Type B pancreatic cell (in vitro differentiated cells): Measurements from ENCODE around the gene PLPPR4. TPM values are rescaled to one million over a fixed set of nuclear protein-coding genes. Genes with fewer than 3 reads are reported as not detected.

Source experiments
- DNase-seq: peaks from one replicate; pipeline ENCODE4 v3.0.0; 2021; ENCODE audit warnings: mixed read lengths; ENCODE audit not compliant: unreplicated experiment; ENCODE audit errors: extremely low spot score
- H3K27ac Mint-ChIP-seq: 2 replicates; pipeline ENCODE4 v1.8.0; 2021; ENCODE audit warnings: mild to moderate bottlenecking, mixed read lengths
- H3K27me3 Mint-ChIP-seq: 2 replicates; pipeline ENCODE4 v1.8.0; 2021; ENCODE audit warnings: mixed read lengths
- H3K36me3 Mint-ChIP-seq: 2 replicates; pipeline ENCODE4 v1.8.0; 2021; ENCODE audit warnings: mixed read lengths
- H3K4me1 Mint-ChIP-seq: one replicate; pipeline ENCODE4 v1.8.0; 2021; ENCODE audit warnings: mixed read lengths; ENCODE audit not compliant: unreplicated experiment
- H3K4me3 Mint-ChIP-seq: 2 replicates; pipeline ENCODE4 v1.8.0; 2021; ENCODE audit warnings: mild to moderate bottlenecking, mixed read lengths
- H3K9me3 Mint-ChIP-seq: 2 replicates; pipeline ENCODE4 v1.8.0; 2021; ENCODE audit warnings: mixed read lengths
- CTCF ChIP-seq: fragments of 200-600 bp; sonication (generic); conservative IDR thresholded peaks from 2 replicates; pipeline ENCODE4 v1.5.0; 2021; ENCODE audit warnings: antibody characterized with exemption, mild to moderate bottlenecking
- total RNA-seq: library from RNA; stranded (reverse); gene quantifications from 2 replicates; pipeline ENCODE4 v1.2.1, GENCODE V29; 2021; ENCODE audit warnings: low replicate concordance

The PLPPR4 gene
- total RNA-seq, 1 donor from 2014 or later, result 2.0 TPM

DNA sequence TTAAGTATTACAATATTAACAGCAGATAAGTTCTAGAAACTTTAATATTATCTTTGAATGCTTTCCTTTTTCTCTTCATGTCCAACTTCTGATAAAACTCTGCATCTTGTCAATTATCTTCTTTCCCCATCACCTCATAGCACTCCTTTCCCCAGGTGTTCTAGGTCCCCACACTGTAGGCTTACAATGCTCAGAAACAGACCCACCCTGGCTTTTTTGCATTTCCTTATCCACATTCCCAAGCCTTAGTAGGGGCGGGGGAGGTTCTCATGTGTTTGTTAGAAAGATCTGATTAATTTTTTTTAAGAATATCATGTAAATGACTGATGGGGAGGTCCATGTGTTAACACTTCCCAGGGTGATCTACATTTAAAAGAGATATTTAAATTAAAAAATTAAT, 63.9 kb downstream of the PLPPR4 start:
- DNase-seq, result no peak
- H3K4me3 Mint-ChIP-seq, result no peak overlapping the region
- TF ChIP-seq CTCF, result no peak
- H3K27me3 Mint-ChIP-seq, result no peaks in the 10 kb centered on the region
- no peaks in the 10 kb centered on the region for H3K36me3 Mint-ChIP-seq
- no peak overlapping the region for H3K27ac Mint-ChIP-seq
- H3K4me1 Mint-ChIP-seq, result no peaks in the 10 kb centered on the region
- H3K9me3 Mint-ChIP-seq, result no peaks in the 10 kb centered on the region

DNA sequence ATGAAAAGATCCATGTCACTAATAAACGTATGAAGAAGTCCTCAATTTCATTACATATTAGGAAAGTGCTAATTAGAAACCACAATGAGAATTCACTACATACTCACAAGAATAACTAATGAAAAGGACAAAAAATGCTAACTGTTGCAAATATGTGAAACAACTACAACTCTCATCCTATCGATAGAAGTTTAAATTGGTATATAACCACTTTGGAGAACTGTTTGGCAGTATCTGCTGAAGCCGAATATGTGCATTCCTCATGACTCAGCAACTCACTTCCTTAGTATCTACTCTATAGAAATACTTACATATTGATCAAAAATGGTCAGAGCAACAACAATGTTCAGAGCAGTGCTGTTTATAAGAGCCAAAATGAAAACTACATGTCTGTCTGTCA, 66.8 kb downstream of the PLPPR4 start:
- no peak overlapping the region for H3K27ac Mint-ChIP-seq
- no peaks in the 10 kb centered on the region for H3K4me1 Mint-ChIP-seq
- no peak for TF ChIP-seq CTCF
- no peak overlapping the region for H3K4me3 Mint-ChIP-seq
- H3K36me3 Mint-ChIP-seq, result no peaks in the 10 kb centered on the region
- no peaks in the 10 kb centered on the region for H3K27me3 Mint-ChIP-seq
- DNase-seq, result no peak
- no peaks in the 10 kb centered on the region for H3K9me3 Mint-ChIP-seq

DNA sequence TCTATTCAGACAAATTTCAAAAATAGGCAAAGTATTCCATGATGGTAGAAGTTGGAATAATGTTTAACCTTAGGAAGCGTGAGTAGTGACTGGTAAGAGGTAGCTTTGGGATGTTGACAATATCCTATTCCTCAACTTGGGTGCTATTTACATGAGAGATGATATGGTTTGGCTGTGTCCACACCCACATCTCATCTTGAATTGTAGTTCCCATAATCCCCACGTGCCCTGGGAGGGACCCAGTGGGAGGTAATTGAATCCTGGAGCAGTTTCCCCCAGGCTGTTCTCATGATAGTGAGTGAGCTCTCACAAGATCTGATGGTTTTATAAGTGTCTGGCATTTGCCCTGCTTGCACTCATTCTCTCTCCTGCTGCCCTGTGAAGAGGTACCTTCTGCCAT, 67.3 kb downstream of the PLPPR4 start:
- no peak for DNase-seq
- Mint-ChIP-seq H3K9me3 (no peaks in the 10 kb centered on the region), H3K27me3 (no peaks in the 10 kb centered on the region), H3K36me3 (no peaks in the 10 kb centered on the region), H3K4me3 (no peak overlapping the region), H3K27ac (no peak overlapping the region), H3K4me1 (no peaks in the 10 kb centered on the region)
- no peak for TF ChIP-seq CTCF

GRCh38 chr1:99332561-99332960, 68.3 kb downstream of the PLPPR4 start:
- H3K27me3 Mint-ChIP-seq, result no peaks in the 10 kb centered on the region
- no peak for DNase-seq
- H3K4me3 Mint-ChIP-seq, result no peak overlapping the region
- H3K36me3 Mint-ChIP-seq, result no peaks in the 10 kb centered on the region
- H3K27ac Mint-ChIP-seq, result no peak overlapping the region
- no peaks in the 10 kb centered on the region for H3K9me3 Mint-ChIP-seq
- H3K4me1 Mint-ChIP-seq, result no peaks in the 10 kb centered on the region
- TF ChIP-seq CTCF, result no peak

DNA sequence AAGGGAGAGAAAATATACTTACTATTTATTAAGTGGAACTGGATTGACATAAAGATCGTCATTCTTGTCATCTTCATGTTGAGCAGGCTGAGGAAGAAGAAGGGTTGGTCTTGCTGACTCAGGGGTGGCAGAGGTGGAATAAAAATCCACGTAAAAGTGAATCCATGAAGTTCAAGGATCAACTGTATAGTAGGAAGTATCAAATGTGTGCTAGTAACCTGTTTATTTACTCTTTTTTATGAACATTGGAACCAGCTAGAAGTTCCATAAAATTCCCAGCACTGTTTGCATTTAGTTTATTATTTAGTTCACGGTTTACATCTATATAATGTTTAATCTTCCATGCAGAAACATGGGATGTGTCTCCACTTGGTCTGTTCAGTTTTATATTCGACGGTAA, 70.7 kb downstream of the PLPPR4 start:
- no peak for TF ChIP-seq CTCF
- H3K9me3 Mint-ChIP-seq, result no peaks in the 10 kb centered on the region
- no peak for DNase-seq
- no peak overlapping the region for H3K4me3 Mint-ChIP-seq
- H3K4me1 Mint-ChIP-seq, result no peaks in the 10 kb centered on the region
- H3K27ac Mint-ChIP-seq, result no peak overlapping the region
- H3K27me3 Mint-ChIP-seq, result no peaks in the 10 kb centered on the region
- no peaks in the 10 kb centered on the region for H3K36me3 Mint-ChIP-seq

DNA sequence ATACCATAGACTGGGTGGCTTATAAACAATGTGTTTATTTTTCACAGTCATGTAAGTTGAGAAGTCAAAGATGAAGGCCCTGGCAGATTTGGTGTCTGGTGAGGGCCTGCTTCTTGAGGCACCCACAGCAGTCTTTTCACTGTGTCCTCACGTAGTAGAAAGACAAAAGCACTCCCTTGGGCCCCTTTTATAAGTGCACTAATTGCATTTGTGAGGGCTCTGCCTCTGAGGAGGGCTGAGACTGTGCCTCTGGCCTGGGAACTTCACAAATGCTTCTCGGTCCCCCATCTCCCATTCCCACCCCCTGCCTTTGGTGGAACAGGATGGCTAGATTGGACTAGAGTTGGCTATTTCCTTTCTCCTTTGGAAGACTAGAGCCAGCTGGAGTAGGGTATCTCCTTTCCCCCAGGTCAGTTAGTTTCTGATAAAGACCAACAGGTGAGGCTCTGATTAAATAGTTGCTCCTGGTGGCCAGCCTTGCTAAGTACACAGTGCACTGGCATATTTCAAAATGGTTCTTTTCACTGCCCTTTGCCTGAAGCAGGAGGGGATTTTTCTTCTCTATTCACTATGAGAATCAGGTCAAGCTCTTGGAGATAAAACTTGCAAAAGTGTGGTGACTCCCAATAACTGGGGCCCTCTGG, 82.9 kb downstream of the PLPPR4 start:
- Mint-ChIP-seq H3K4me1 (no peaks in the 10 kb centered on the region), H3K27ac (no peak overlapping the region), H3K4me3 (no peak overlapping the region), H3K36me3 (no peaks in the 10 kb centered on the region), H3K9me3 (no peaks in the 10 kb centered on the region), H3K27me3 (no peaks in the 10 kb centered on the region)
- DNase-seq, result no peak
- peak; percentile 40 for TF ChIP-seq CTCF
